ENCODE measurements around the gene ZNF33B. TPM values are rescaled to one million over a fixed set of nuclear protein-coding genes. Genes with fewer than 3 reads are reported as not detected.

ZNF33B gene
- 33.3 TPM for total RNA-seq

GRCh38 chr10:42638055-42638820 lies at the start of gene ZNF33B:
Gene ZNF33B (minus strand): TSS chr10:42638570. CDS start chr10:42636928, 1,642 bp downstream.

Small RNA genes within 50 kb of the gene (small RNA-seq; reads per million reads assigned to genes)
- not detected for gene AL022345.1 (ENCODE audit: low replicate concordance)
- gene AL022345.2 (ENCODE audit: low replicate concordance): not detected
- gene AL022345.3 (ENCODE audit: low replicate concordance): not detected
- gene FXYD6P1 (ENCODE audit: low replicate concordance): not detected
- gene RNU6-1170P (ENCODE audit: low replicate concordance): not detected

Other genes starting within 250 kb of the ZNF33B start
- 11.9 TPM for gene BMS1, start 144.2 kb upstream of the ZNF33B start, total RNA-seq

Data from metanephros (tissue), 2 donors.